T47D (cell line): ENCODE measurements around the gene ATG4A.

Experiments
- DNase-seq, 2 experiments: peaks; one replicate each; pipeline versions ENCODE4 v3.0.0 to v3.0.0-alpha.2; 2011 to 2012; ENCODE audit warnings: low read depth in 1 of 2, low spot score in 1 of 2
- JUND ChIP-seq: IDR thresholded peaks from 2 replicates; pipeline ENCODE4 v1.6.1; 2012; ENCODE audit warnings: low read depth
- in situ Hi-C: cut with HindIII; loops from 2 replicates; pipeline ENCODE4 v1.10.0; 2016; ENCODE audit warnings: low sequenced_read_pairs, low pct_unique_long_range_greater_than_20kb

Gene ATG4A

DNA sequence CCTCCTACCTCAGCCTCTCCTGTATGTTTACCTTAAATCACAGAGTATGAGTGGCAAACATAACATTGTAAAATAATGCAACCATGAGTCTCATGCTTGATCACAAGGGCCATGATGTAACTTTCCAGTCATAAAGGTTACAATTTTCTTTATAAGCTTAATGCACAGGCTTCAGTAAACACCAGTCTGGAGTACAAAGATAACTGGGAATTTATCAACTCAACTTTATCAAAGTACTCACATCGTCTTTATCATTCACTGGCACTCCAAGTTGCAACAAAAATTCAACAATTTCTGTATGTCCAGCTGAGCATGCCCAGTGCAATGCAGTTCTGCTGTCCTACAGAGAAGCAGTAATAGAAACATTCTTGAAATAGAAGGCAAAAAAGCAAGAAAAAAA is 3.1 kb upstream of the ATG4A start:
- no peak for DNase-seq
- in situ Hi-C loops: no loop called here
- no peak for TF ChIP-seq JUND

DNA sequence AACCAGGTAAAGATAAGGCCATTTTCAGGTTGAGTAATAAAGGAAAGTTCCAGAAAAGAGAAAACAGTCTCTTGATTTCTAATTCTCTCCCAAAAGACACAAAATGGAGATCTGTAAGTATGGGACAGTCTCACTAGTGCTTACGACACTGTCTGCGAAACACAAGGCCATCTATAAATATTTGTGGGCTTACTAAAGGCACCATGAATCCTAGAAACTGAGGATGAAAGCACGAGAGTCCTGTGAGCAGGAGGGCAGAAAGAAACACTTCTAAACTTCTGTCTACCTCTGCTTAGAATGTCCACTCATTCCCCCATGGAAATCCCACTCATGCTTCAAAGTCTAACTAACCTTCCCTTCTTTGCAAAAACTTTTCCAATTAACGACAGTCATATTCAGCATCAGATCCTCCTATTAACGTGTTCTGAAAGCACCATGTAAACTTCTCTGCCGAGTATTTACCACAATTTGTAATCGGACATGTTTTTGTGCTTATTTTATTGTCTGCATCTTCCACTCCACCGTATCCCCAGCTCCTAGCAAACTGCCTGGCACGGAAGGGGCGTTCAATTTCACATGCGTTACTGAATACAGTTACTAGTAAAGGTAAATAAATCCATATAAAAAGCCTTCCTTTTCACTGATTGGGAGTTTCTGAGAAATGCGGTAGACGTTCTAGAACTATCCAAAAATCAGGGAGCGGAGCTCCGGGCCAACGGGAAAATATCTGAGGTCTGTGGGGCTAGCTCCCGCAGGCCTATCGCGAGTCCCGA is 901 bp upstream of the ATG4A start:
- TF ChIP-seq JUND: no peak
- no peak for DNase-seq
- in situ Hi-C loops: no loop called here

DNA sequence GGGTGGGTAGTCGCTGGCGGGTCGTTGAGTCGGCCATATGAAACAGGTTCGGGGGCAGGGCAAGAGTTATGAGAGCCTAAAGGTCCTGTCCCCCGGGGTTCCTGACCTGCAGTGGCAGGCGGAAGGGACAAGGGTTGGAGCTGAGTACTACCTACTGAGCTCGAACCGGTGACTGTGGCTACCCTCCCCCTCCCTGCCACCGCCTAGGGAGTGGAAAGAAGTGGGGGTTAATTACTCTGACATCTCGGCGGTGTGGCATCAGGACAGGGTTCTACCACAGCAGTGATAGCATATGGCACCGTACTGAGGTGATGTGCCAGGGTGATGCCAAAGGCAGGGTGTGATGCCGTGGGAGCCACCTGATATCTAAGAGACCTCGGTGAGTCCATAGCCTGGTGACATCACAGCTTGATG is 307 bp downstream of the ATG4A start:
- no peak for DNase-seq
- in situ Hi-C loops: no loop called here
- TF ChIP-seq JUND: no peak

DNA sequence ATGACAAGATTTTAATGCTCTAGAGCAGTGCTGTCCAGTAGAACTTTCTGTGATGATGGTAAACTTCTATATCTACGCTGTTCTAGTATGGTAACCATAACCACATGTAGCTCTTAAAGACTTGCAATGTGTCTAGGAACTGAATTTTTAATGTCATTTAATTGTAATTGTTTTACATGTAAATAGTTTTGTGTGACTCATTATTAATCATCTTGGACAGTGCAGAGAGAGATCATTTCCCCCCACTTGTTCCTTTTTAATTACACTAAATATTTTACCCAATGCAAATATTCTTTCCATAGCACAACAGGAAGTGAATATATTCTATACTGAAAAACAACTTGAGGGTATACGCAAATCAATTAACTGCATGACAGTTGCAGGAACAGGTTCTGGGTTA is 5.8 kb downstream of the ATG4A start:
- TF ChIP-seq JUND: no peak
- DNase-seq: no peak
- in situ Hi-C loops: no loop called here

DNA sequence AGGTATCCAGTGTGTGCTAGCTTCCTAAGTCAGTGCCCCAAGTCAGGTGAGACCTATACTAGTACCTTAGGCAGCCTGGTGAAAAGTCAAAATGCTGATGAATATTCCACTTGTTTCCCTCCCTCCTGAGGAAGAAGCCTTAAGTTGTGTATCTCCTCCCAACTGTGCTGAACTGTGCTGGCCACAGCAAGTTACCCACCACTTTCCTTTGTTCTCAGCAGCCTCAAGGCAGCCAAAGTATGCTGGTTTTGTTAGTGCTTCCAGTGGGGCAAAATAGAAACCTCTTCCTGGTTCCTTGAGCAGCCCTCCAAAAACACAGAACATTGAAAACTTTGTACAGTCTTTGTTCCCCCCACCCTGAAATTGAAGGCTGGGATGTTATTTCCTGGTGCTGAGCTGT is 13.9 kb downstream of the ATG4A start:
- DNase-seq: no peak
- TF ChIP-seq JUND: no peak
- in situ Hi-C loops: no loop called here

DNA sequence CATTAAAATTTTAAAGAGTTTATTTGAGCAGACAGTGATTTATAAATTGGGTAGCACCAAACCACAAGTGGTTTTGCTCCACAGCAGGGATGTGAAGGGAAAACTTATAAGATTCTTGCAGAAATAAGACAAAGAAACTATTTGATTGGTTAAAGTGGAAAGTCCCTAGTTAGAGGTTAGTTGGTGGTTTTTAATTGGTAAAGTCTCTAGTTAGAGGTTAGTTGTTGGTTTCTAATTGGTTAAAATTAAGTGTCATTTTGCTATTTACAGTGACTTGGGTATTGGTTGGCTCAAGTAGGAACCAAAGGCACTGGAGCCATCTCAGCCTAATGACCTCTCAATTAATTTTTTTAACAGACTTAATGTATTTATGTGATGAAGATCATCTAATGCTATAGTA is 23.0 kb downstream of the ATG4A start:
- in situ Hi-C loops: no loop called here
- DNase-seq: no peak
- TF ChIP-seq JUND: no peak

DNA sequence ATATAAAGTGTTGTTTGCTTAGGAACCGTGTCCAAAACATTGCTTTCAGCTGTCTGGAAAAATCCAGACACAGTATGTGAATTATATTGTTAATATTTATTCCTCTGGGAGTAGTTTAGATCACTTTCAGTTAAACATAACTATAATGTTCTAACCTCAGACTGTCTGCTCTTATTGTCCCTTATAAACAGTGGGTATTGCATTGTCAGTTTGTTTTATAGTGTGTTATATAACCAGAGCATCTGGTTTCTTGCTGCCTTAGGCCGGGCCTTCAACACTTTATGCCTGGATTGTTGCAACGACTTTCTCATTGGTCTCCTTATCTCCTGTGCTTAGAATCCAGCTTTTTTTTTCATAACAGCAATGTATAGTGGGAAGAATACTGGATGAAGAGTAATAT is 26.4 kb downstream of the ATG4A start:
- in situ Hi-C loops: no loop called here
- no peak for DNase-seq

DNA sequence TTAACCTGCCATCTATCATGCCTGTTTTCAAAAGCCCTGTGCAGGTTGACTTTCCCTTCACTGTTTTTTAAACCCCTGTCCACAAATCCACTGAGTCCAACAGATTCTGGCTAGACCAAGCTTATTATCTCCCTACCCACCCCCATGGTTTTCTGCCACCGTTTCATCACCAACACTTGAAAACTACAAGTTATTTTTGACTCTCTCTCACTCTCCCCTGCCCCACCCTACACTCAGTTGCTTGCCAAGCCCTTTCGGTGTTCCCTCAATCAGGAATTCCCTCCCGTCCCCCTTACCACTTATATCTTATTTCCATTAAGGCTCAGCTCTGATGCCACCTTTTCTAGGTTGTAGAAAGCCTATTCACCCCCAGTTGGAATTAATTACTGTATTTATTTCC is 29.7 kb downstream of the ATG4A start:
- in situ Hi-C loops: no loop called here
- no peak for TF ChIP-seq JUND
- DNase-seq: no peak

More for the DNA sequence above, 26.4 kb downstream of the ATG4A start:
- TF ChIP-seq JUND: no peak

DNA sequence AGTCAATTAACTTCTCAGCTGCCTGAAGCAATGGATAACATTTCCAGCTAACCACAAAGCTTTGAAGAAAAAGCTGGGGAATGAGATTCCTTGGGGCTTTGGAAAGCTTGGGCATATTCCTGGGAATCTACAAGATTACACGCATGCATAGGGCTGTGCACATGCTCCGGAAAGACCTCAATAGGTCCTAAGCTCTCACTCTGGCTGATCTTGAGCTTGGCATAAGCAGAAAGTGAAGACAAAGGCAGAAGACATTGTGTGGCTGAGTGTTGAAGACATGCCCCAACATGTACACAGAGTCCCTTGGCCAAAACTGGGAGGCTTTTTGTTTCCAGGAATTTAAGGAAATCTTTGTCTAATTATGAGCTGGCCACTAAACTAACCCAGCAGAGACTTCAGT is 31.2 kb downstream of the ATG4A start:
- in situ Hi-C loops: no loop called here
- no peak for TF ChIP-seq JUND
- no peak for DNase-seq

DNA sequence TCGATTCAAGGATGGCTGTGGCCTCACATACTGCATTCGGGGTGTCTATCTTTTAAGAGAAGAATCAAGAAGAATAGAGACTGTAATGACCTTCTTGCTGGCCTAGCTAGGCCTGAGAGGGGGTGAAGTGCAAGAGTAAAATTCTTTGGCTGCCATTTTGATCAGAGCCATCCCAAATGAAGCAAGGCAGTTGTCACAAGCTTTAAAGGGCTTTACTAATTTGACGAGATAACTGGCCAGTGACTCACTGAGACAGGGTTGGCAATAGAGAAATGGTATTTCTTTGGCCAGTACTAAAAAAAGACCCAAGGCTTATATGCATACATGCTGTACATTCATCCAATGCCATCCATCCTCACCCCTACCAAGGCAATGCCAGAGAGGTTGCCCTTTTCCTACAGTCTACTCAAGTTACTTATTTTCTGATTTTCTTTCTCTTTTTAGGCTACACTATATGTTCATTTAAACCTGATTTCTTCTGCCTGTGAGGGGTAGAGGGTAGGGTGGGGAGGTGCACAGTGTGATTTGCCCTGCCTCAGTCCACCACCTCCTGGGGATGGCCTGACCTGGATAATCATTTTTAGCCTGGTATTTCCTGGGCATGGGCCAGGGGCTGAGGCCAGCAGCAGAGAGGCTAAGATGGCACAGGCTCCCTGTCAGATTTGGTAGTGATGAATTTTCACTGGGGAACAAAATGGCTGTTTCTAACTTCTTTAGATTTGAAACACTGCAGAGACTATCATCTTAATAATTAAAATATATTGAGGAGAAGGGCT is 32.2 kb downstream of the ATG4A start:
- in situ Hi-C loops: no loop called here
- no peak for DNase-seq
- TF ChIP-seq JUND: no peak

DNA sequence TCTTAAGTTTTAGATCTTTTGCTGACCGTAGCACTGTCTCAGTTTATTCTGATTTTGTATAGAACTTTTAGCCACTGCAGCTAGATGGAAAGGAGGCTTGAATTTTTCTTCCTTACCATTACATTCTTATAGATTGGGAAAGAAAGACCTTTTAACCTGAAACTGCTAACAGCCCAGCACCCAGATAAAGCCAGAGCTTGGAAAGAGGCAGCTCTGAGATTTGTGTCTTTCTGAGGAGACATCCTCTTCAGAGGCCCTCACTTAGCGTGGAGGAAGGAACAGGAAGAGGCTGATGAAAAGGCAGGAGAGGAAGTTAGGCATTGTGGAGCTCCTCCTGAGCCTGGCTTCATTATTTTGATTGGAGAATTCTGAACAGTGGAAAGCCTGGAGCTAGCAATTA is 35.1 kb downstream of the ATG4A start:
- in situ Hi-C loops: no loop called here
- DNase-seq: no peak
- no peak for TF ChIP-seq JUND

DNA sequence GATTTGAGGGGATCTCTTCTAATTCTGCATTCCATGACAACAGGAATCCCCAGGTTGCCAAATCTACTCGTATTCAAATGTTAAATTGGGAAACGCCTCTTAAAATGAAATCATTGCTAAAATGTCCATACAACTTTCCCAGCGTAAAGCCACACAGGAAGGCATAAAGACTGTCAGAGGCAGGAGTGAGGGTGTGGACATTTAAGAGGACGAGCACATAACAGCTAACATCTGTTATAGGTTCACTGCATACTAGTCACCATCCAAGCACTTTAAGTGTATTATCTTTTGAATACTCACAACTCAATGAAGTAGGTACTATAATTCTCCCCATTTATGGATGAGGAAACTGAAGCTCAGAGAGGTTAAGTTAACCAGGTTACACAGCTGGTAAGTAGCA is 35.6 kb downstream of the ATG4A start:
- TF ChIP-seq JUND: no peak
- in situ Hi-C loops: no loop called here
- DNase-seq: no peak

DNA sequence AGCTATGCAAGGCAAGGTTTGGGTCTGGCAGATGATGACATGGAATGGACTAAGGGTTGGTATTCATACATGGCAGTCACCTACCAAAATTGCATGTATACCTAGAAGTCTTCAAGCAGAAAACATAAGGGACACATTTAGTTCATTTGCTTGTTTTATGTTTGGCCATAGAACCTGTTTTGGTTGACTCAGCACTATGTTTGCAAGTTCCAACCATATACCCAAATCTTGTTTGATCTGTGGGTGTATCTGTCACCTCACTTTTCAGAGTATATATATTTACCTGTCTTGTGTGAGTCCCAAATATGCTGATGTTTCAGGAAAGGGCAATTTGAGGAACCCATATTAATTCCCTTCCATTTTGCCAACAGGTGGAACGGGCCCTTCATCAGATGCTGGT is 39.3 kb downstream of the ATG4A start:
- no peak for TF ChIP-seq JUND
- in situ Hi-C loops: no loop called here
- no peak for DNase-seq
